Measurements from ENCODE around the gene MLH3.

GRCh38 chr14:75009176-75009575 lies 42.1 kb downstream of the MLH3 start:
- TF ChIP-seq CTCF (optimal IDR thresholded peaks at IDR 0.05 in 1 of 3, IDR thresholded peaks at IDR 0.05 in 1 of 3, conservative IDR thresholded peaks at IDR 0.05 in 1 of 3; ENCODE audit: extremely low read depth in 1 of 3, insufficient read depth in 2 of 3, low read length in 3 of 3): no peak
- TF ChIP-seq EZH2 (IDR thresholded peaks at IDR 0.05; ENCODE audit: low read length): no peak

Measured in keratinocyte (primary cell).